HuH-7.5 (cell line): Measurements from ENCODE around the gene PLCH1.
"Not testable (repeated sequence)": the region's sequence is repeated elsewhere in the genome, so short reads cannot be mapped to it uniquely, and the experiment has no call there.

Experiments used
- DNase-seq: peaks from one replicate; pipeline ENCODE4 v3.0.0; 2011; ENCODE audit warnings: low spot score

The PLCH1 gene

DNA sequence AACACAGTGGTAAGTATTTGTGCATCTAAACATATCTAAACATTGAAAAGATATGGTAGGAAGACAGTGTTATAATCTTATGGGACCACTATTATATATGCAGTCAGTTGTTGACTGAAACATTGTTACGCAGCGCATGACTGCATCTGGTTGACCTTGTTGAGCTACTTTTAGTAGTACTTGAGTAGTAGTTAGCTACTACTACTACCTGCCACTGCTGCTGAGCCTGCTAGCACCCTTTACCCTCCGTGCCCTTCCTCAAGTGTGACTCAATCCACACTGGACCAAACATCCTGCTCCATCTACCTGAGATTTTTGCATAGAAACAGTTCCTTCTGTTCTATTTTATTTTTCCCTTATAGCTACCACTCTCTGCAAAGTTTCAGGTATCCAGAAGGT is 327.8 kb downstream of the PLCH1 start:
- DNase-seq: no peak

DNA sequence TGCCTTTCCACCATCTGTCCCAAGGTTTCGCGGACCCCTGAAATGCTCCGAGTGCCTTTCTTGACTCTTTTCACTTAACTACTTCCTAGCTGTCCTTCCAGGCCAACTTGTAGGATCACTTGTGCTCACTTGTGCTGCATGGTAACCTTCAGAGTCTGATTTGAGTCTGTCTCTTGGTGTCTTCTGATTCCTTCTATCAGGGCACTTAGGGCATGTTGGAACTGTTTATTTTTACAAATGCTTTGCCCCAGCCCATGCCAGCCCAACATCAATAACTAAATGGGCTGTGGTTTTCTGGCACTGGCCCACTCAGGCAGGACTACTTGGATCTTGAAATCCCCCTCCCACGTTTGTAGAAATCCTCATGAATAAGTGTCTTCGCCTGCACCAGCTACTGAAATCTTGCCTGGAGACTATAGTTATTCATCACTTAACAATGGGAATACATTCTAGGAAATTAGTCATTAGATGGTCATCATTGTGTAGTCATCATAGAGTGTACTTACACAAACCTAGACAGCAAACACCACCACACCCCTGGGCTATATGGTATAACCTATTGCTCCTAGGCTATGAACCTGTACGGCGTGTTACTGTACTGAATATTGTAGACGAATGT is 328.3 kb downstream of the PLCH1 start:
- no peak for DNase-seq

DNA sequence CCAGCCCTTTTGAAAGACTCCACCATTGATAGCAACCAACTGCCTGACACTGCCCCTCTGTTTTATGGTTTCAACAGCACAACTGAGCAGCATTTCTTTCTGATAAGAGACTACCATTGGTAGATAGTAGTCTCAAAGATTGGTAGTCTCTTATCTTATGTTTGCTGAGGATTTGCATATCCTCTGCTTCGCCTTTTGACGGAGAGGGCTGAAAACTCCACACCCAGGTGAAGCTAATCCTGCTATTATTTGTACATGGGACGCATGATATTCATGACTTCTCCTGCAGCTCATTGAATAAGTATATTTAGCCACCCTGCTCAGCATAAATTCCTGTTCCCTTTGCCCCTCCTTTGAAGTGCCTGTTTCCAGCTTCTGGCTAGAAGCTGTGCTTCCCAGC is 332.0 kb downstream of the PLCH1 start:
- DNase-seq: no peak

DNA sequence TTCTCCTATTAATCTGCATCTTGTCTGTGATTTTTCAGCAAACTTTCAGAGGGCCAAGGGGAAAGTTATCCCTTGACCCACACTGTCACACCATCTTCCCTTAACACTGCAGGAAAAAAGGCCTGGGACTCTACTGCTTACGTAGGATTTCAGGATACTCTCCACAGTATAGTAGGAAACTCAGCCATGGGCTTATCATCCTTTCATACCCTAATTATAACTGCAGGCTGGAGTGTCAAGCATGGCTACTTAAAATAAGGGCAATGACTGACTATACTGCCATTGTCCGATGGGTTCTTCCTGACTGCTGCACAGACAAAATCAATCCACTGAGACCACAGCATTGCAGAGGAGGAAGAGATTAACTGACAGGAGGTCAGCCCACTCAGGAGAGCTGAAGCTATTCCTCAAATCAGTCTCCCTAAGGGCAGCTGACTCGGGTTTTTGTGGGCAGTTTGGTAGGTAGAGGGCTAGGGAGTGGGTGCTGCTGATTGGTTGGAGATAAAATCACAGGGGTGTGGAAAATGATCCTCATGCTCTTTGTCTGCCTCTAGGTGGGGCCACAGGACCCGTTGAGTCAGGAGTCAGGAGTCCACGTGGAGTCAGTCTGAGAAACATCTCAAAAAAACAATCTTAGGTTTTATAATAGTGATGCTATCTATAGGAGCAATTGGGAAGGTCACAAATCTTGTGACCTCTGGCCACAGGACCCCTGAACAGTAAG is 333.2 kb downstream of the PLCH1 start:
- DNase-seq: no peak

DNA sequence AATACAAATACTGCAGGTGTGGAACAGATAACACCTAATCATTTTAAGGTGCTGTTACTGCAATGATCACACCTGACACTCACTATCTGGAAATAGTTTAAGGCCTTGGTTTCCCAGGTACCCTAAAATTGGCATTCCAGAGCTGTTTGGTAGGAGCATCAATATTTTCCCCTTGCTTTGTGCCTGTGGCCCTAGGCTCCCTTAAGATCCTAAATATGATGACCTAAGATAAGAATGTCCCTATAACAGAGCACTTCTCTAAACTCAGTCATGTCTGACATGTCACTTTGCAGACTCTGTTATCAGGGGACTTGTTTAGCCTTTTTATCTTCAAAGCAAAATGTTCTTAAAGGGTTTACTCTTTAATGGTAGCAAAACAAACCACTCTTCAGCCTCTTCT is 335.5 kb downstream of the PLCH1 start:
- no peak for DNase-seq

DNA sequence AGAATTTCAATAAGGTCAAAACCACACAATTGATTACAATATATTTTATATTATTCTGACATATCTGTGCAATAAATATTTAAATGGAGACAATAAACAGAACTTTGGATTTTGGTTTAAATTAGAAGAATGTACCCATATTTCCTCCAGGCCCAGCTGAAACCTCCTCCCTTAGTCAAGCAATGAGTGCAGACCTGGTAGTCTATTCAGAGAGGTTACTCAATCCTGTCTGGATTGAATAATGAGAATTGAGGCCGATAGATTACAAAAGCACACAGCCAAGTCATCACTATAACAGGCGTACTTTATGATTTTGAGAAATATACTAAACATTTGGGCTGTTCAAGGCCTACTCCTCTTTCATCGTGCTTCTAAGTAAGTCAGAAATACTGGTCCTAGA is 336.9 kb downstream of the PLCH1 start:
- no peak for DNase-seq

DNA sequence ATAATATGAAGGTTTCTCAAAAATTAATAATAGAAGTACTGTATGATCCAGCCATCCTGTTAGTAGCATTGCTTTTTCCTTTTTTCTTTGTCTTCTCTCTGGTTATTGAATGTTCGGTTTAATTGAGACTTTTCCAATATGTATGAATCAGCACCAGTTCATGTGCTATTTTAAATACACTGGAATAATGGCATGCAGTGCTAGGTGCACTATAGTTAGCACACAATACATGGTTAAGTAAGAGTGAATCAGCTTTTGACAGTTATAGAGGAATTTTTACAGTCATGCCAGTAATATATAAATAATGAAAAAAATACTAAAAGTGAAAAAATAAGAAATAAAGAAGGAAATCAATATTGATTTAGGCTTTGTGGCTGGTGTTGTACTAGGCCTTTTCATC is 337.5 kb downstream of the PLCH1 start:
- no peak for DNase-seq

DNA sequence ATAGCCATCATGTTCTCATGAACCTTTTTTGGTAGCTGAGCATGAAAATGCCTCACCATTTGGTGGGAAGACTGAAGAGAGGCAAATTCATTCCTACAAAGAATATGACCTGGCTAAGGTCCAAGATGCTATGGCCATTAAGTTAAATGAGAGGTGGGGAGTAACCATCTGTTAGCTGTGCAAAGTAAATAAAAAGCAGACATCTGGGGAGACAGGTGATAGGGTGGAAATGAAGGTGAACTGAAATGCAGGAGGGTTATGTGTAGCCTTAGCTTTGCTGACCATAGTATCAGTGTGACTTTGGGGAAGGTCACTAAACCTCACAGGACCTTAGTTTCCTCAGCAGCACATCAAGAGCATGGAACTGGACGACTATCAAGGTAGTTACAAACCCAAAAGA is 340.4 kb downstream of the PLCH1 start:
- DNase-seq: no peak

DNA sequence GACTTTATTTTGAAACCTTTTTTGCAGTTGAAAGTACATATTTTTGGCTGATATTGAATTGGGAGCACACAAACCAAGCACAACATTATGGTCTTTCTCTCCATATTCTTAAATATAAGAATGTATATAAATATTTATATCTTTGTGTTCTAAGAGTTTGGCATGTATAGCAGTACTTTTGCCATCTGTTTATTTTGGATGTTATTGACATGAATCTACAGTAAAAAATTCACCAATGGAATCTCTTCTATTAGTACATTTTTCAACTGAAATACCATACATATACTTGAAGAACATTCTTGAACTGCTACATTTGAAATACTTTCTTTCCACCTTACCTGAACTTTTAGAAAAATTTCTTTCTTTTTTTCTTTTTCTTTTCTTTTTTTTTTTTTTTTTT is 342.2 kb downstream of the PLCH1 start:
- no peak for DNase-seq

DNA sequence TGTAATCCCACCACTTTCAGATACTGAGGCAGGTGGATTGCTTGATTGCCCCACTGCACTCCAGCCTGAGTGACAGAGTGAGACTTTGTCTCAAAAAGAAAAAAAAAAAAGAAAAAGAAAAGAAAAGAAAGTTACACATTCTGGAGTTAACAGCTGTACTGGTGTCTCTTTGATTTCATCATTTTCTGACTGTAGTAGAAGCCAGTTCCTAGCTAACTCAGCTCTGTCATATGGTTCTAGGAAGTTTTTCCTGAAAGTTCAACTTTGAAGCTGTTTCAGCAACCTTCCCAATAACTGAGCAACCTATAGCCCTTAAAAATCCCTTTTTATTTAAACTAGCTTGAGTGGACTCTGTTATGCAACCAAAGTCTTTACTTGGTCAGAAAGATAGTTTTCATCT is 346.8 kb downstream of the PLCH1 start:
- no peak for DNase-seq

DNA sequence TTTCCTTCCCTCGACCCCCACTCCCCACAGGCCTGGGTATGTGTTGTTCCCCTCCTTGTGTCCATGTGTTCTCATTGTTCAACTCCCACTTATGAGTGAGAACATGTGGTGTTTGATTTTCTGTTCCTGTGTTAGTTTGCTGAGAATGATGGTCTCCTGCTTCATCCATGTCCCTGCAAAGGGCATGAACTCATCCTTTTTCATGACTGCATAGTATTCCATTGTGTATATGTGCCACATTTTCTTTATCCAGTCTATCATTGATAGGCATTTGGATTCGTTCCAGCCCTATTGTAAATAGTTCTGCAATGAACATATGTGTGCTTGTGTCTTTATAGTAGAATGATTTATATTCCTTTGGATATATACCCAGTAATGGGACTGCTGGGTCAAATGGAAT is 350.0 kb downstream of the PLCH1 start:
- DNase-seq: not testable (repeated sequence)

DNA sequence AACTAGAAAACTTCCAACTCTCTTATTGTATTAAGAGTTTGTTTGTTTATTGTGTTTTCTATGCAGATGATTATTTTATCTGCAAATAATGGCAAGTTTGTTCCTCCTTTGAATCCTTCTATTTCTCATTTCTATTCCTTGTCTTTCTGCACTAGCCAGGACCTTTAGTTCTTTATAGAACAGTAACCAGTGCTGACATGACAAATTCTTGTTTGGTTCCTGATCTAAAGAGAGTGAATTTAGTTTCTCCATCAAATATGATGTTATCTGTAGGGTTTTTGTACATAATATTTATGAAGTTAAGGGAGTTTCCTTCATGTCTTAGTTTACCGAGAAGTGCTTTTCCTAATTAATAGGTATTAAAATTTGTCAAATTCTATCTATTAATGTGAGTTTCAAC is 350.6 kb downstream of the PLCH1 start:
- DNase-seq: no peak

DNA sequence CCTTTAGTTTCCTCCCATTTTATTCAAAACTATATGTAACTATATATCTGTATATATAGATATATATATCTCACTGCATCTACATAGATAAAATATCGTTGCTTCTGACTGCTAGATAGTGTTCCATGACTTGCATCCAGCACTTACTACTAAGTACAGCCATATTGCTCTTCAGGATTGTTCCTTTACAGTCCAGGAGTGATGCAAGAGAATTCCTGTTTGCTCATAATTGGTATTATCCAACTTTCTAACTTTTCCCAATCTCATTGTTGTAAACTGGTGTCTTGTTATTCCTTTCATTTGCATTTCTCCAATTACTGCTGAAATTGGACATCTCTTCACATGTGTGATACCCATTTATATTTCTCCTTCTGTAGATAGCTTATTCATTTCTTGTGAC is 351.6 kb downstream of the PLCH1 start:
- no peak for DNase-seq

DNA sequence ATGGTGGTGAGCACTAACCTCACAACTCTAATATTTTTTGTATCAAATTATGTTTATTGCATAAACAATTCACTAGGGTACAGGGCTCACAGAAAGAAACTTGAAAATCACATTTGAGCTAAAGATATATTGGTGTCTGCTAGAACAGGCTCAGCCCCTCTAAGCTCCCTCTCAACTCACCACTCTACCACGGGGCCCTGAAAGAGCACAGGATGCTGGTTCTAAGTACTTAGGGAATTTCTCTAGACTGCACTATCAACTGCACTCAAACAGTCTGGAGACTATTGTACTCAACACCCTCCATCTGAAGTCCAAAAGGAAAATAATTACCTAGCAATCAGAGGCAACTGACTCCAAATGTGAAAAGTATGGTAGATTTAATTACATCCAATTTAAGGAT is 352.7 kb downstream of the PLCH1 start:
- DNase-seq: no peak

DNA sequence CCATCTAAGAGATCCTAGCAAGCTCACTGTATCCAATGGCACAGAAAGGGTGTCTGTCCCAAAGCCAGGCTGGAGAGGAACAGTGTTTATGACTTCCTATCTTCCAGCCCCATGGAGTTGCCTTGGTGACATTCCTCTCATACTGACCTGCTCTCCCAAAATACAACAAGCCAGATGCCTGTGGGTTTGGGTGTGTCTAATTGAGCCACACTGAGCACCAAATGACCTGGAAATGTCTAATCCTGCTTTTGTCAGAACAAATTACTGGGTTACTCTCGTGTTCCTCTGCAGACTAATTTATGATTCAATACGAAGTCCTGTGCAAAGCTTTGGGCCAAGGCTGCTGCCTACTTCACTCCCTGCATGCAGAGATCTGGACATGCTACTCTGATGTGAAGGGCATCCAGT is 353.3 kb downstream of the PLCH1 start:
- DNase-seq: no peak

DNA sequence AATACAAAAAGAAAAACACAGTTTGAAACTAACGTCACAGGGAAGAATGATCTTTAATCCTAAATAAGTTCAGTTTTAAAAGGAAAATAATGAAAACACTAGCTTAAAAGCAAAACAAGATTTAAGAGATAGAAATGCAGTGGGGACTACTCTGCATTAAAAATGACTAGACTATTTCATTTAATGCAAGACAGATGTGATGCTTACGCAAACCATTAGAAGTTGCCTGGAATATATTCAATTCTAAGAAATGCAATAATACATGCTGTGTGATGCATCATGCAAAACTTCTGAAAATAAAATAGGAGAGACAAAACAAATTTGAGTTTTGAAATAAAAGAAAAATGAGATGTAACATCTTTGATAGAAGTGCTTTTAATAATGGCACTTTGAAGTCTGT is 353.8 kb downstream of the PLCH1 start:
- DNase-seq: no peak

DNA sequence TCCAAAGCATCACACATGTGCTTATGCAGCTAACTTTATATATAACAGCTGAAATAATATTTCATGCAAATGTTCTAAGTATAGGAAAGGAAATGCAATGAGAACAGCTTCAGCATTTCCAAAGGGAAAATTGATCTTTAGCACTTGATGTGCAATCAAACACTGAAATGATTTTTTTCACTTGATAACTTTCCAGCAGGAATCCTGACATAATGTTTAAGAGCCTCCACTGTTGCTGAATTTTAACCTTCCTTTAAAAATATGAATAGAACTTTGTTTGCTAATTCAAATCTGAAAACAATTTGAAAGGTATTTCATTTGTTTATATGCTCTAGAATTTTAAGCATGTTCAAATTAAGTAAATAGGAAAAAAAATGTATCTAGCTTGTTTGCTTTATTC is 354.5 kb downstream of the PLCH1 start:
- no peak for DNase-seq

DNA sequence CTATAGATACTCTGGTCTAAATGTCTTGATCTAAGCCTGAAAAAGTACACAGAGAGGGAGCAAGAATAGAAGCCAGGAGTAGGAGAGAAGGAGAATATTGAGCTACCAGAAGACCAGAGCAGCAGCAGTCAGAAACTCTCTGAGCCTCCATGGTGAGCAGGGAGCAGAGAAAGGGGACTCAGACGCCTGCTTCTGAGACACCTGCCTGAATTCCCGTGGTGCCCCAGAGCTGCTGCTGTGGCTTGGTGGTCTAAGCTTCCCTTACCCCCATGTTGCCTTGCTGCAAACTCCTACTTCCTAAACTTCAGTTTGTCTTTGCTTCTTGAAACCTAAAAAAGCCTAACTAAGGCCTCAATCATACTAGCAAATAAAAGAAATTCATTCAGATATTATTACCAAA is 356.5 kb downstream of the PLCH1 start:
- no peak for DNase-seq

DNA sequence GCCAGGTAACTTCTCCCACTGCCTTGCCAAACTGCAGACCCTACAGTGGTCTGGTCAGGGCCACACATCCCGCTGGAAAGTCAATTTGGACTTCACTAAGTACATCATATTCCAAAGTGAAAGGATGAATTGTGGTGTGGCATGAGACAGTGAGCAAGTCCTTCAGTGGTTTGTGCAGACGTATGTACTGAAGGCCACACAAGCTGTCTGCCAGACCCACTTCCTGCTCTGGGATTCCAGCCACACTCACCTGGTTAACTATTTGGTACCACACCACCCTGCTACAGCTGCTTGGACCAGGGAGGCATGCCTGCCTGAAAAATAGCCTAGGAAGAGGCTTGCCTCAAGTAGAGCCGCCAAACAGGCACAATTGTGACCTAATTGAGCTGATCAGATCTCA is 357.3 kb downstream of the PLCH1 start:
- DNase-seq: no peak

DNA sequence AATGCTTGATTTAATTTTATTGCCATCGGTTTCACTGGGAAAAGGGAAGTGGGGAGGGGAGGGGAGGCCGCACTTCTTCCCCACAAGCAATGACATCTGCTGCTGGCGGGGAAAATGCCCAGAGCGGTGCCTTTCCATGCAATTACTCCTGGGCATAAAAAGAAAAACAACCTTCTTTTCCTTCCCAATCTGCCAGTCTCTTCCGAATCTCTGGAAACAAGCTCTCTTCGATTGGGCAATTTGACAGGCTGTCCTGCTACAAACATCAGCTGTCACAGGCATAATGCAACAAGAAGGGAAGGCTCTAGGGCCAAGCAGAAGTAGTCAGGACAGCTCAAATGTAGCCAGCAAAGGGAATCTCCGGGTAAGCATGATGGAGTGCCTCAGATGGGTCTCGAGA is 358.0 kb downstream of the PLCH1 start:
- no peak for DNase-seq

DNA sequence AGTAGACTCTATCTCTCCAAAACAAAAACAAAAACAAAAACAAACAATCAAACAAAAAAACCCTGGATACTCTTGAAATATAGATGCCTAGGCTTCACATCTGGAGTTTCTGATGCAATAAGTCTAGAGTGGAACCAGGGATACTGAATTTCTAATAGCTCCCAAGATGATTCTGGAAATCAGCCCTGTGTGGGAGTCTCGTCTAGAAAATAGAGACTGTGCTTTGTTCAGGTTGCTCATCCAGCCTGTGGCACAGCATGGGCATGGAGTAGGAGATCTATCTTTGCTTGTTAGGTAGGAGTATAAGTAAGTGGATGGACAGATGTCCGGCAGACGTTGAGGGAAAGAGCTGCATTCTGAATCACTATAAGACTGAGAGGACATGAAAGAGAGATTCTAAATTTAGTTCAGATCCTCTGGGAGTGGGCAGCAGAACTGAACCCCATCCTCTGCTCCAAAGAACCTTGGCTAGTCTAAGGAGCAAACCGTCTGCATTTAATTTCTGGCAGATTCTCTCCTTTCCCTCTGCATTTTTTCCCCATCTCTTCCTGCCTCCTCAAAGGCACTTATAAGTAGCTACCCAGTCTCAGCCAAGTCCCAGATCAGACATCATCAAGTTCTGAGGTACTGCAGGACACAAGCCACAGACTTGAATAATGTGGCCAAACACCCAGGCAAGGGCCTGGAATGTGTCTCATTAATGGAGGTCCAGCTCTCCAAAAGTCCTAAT is 358.8 kb downstream of the PLCH1 start:
- no peak for DNase-seq

DNA sequence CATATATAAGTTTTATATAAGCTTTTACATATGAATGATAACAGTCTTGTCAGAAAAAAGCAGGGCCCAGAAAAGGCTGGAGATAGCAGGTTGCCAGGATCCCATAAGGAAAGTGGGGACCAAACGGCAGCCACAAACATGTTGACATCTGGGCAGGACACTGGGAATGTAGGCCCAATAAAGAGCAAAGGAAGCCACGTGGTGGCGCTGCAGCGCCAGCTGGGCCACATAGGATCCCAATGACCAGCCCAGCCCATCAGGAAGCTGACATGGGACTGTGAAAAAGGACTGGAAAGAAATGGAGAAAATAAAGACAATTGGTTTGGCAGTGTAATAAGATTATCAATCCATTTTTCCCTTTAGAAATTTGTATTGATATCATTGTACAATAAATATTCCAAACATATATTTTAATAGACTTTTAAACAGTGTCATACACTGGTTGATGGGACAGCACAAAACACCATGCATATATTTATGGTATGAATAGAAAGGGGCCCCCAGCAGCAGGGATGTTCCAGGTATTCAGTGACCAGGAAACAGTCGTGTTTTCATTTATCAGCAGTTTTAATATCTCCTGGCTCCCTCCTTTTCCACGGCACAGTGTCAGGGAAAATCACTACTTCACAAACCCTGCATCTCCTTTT is 362.4 kb downstream of the PLCH1 start:
- peak; percentile 51 for DNase-seq

DNA sequence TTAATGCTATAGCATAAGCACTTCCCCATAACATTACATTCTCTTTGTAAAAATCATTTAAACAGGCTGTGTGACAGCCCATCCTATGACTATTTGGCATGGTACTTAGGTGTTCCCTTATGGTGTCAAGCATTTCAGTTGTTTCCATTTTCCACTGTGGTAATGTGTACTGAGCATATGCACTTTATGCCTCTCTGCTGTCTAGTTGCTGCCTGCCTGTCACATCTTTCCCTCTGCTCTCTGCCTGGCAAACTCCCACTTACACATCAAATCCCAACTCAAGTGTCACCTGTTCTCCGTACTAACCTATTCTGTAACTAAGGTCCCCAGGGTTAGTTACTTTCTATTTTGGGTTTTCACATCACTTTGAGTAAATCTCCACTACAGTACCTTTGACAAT is 367.0 kb downstream of the PLCH1 start:
- no peak for DNase-seq
